H9 (cell line): ENCODE results near the gene LRFN3. TPM values are rescaled to one million over a fixed set of nuclear protein-coding genes. Genes with fewer than 3 reads are reported as not detected.
"Not testable (repeated sequence)": the region's sequence is repeated elsewhere in the genome, so short reads cannot be mapped to it uniquely, and the experiment has no call there.

Experiments
- DNase-seq: peaks from one replicate; pipeline ENCODE4 v3.0.0-alpha.2; 2017
- H2AFZ ChIP-seq: one replicate; pipeline ENCODE4 v1.6.1; 2013; ENCODE audit warnings: mild to moderate bottlenecking, low read length, control low read depth, moderate library complexity
- H2AK5ac ChIP-seq: 2 replicates; pipeline ENCODE4 v1.6.1; 2013; ENCODE audit warnings: low read length, control low read depth, mixed read lengths; ENCODE audit not compliant: insufficient read length
- H2BK120ac ChIP-seq: one replicate; pipeline ENCODE4 v1.6.1; 2013; ENCODE audit warnings: low read depth, mild to moderate bottlenecking, low read length, control low read depth, inconsistent platforms; ENCODE audit not compliant: poor library complexity, severe bottlenecking
- H2BK12ac ChIP-seq: 2 replicates; pipeline ENCODE4 v1.6.1; 2013; ENCODE audit warnings: low read length, control low read depth, mixed read lengths, low read depth; ENCODE audit not compliant: insufficient read length
- H2BK15ac ChIP-seq: 2 replicates; pipeline ENCODE4 v1.6.1; 2013; ENCODE audit warnings: low read depth, low read length, control low read depth
- H2BK20ac ChIP-seq: one replicate; pipeline ENCODE4 v1.6.1; 2013; ENCODE audit warnings: low read depth, mild to moderate bottlenecking, low read length, control low read depth, inconsistent platforms; ENCODE audit not compliant: poor library complexity, severe bottlenecking
- H2BK5ac ChIP-seq: 2 replicates; pipeline ENCODE4 v1.6.1; 2013; ENCODE audit warnings: low read length, control low read depth, mixed read lengths; ENCODE audit not compliant: insufficient read length
- H3K14ac ChIP-seq: 2 replicates; pipeline ENCODE4 v1.6.1; 2013; ENCODE audit warnings: low read length, control low read depth; ENCODE audit not compliant: insufficient read depth
- H3K18ac ChIP-seq: 2 replicates; pipeline ENCODE4 v1.6.1; 2013; ENCODE audit warnings: low read depth, mild to moderate bottlenecking, mixed read lengths, low read length, control low read depth; ENCODE audit not compliant: insufficient read length
- H3K23ac ChIP-seq: 2 replicates; pipeline ENCODE4 v1.6.1; 2013; ENCODE audit warnings: low read length, control low read depth, mixed read lengths, low read depth; ENCODE audit not compliant: insufficient read length
- H3K23me2 ChIP-seq: 2 replicates; pipeline ENCODE4 v1.6.1; 2013; ENCODE audit warnings: low read depth, mild to moderate bottlenecking, mixed read lengths, low read length, control low read depth; ENCODE audit not compliant: insufficient read length, poor library complexity, severe bottlenecking
- H3K27ac ChIP-seq: 2 replicates; pipeline ENCODE4 v1.5.1; 2013; ENCODE audit warnings: low read length, control low read depth, mixed read lengths, low read depth; ENCODE audit not compliant: insufficient read length
- H3K27me3 ChIP-seq: 2 replicates; pipeline ENCODE4 v1.6.1; 2013; ENCODE audit warnings: low read length, control low read depth, inconsistent platforms; ENCODE audit not compliant: insufficient read depth
- H3K4ac ChIP-seq: 2 replicates; pipeline ENCODE4 v1.6.1; 2013; ENCODE audit warnings: low read depth, mild to moderate bottlenecking, control low read depth, inconsistent platforms, low read length, moderate library complexity
- H3K4me1 ChIP-seq: 2 replicates; pipeline ENCODE4 v1.6.1; 2013; ENCODE audit warnings: low read length, control low read depth, inconsistent platforms; ENCODE audit not compliant: insufficient read depth
- H3K4me2 ChIP-seq: 2 replicates; pipeline ENCODE4 v1.6.1; 2013; ENCODE audit warnings: low read length, control low read depth, mixed read lengths; ENCODE audit not compliant: insufficient read length, insufficient read depth
- H3K56ac ChIP-seq: 2 replicates; pipeline ENCODE4 v1.6.1; 2013; ENCODE audit warnings: low read depth, mild to moderate bottlenecking, mixed read lengths, low read length, control low read depth; ENCODE audit not compliant: insufficient read length
- H3K79me1 ChIP-seq: 2 replicates; pipeline ENCODE4 v1.6.1; 2013; ENCODE audit warnings: low read depth, mild to moderate bottlenecking, moderate library complexity, low read length, control low read depth, inconsistent platforms; ENCODE audit not compliant: insufficient read depth, poor library complexity, severe bottlenecking
- H3K79me2 ChIP-seq: 2 replicates; pipeline ENCODE4 v1.6.1; 2013; ENCODE audit warnings: low read length, control low read depth, inconsistent platforms; ENCODE audit not compliant: insufficient read depth
- H3K9ac ChIP-seq: 2 replicates; pipeline ENCODE4 v1.6.1; 2013; ENCODE audit warnings: low read length, control low read depth, mixed read lengths; ENCODE audit not compliant: insufficient read length; ENCODE audit errors: extremely low read depth
- H3K9me3 ChIP-seq: one replicate; pipeline ENCODE4 v1.6.1; 2013; ENCODE audit warnings: low read depth, low read length, inconsistent platforms; ENCODE audit not compliant: control insufficient read depth
- H3T11ph ChIP-seq: one replicate; pipeline ENCODE4 v1.6.1; 2013; ENCODE audit warnings: mild to moderate bottlenecking, low read length, control low read depth, inconsistent platforms
- H4K20me1 ChIP-seq: one replicate; pipeline ENCODE4 v1.6.1; 2013; ENCODE audit not compliant: control insufficient read depth, insufficient read length, insufficient read depth
- H4K5ac ChIP-seq: 2 replicates; pipeline ENCODE4 v1.6.1; 2013; ENCODE audit warnings: low read depth, mild to moderate bottlenecking, mixed read lengths, low read length, control low read depth; ENCODE audit not compliant: insufficient read length
- H4K8ac ChIP-seq: replicated peaks from 2 replicates; pipeline ENCODE4 v1.6.1; 2013; ENCODE audit warnings: low read length, control low read depth, mixed read lengths, low read depth; ENCODE audit not compliant: insufficient read length
- H4K91ac ChIP-seq: 2 replicates; pipeline ENCODE4 v1.6.1; 2013; ENCODE audit warnings: low read depth, mild to moderate bottlenecking, moderate library complexity, mixed read lengths, low read length, control low read depth; ENCODE audit not compliant: insufficient read length
- H3K27ac Mint-ChIP-seq, 3 experiments: 2 replicates in 2 of 3; 3 replicates in 1 of 3; pipeline ENCODE4 v1.8.0; 2020 to 2021; ENCODE audit warnings: mixed read lengths in 3 of 3, mild to moderate bottlenecking in 1 of 3, moderate library complexity in 1 of 3
- H3K27me3 Mint-ChIP-seq: 2 replicates; pipeline ENCODE4 v1.8.0; 2021; ENCODE audit warnings: low read depth, mild to moderate bottlenecking, moderate library complexity, mixed read lengths
- H3K36me3 Mint-ChIP-seq, 3 experiments: 2 replicates in 2 of 3; 3 replicates in 1 of 3; pipeline ENCODE4 v1.8.0; 2020 to 2021; ENCODE audit warnings: low read depth in 3 of 3, mixed read lengths in 3 of 3; ENCODE audit not compliant: insufficient read depth in 1 of 3
- H3K4me1 Mint-ChIP-seq, 2 experiments: 2 replicates each; pipeline ENCODE4 v1.8.0; 2020; ENCODE audit warnings: mixed read lengths in 2 of 2
- H3K4me3 Mint-ChIP-seq, 2 experiments: 2 replicates in 1 of 2; 3 replicates in 1 of 2; pipeline ENCODE4 v1.8.0; 2020 to 2021; ENCODE audit warnings: mild to moderate bottlenecking in 2 of 2, mixed read lengths in 2 of 2, moderate library complexity in 1 of 2
- H3K9me3 Mint-ChIP-seq, 2 experiments: 2 replicates in 1 of 2; 3 replicates in 1 of 2; pipeline ENCODE4 v1.8.0; 2020; ENCODE audit warnings: mild to moderate bottlenecking in 2 of 2, mixed read lengths in 2 of 2, moderate library complexity in 1 of 2
- WGBS: extraction: QIAGEN DNeasy Blood & Tissue Kit; methylation state at CpG from one replicate; pipeline ENCODE4 v1.1.7; 2013; ENCODE audit warnings: missing lambda C conversion rate, low lambda C conversion rate, mixed read lengths; ENCODE audit not compliant: insufficient read length; ENCODE audit errors: extremely low coverage; 5-methylcytosine and 5-hydroxymethylcytosine counted together
- total RNA-seq: library from RNA; stranded (reverse); gene quantifications from 2 replicates; pipeline ENCODE4 v1.2.1, GENCODE V29; 2021
- TF ChIP-seq, protein P1 (sequence below): fragments of 200-600 bp; sonication (generic); conservative IDR thresholded peaks from 3 replicates; pipeline ENCODE4 v1.8.0; 2021; ENCODE audit warnings: antibody characterized with exemption, mild to moderate bottlenecking

Gene LRFN3
- total RNA-seq, 1 experiment from 2014 or later: 20.5 TPM

GRCh38 chr19:35978832-35979365, 42.7 kb downstream of the LRFN3 start:
- H3K4ac ChIP-seq: no peak overlapping the region
- no peak overlapping the region for H2BK15ac ChIP-seq
- H3K9ac ChIP-seq: no peak overlapping the region
- H3K27ac ChIP-seq: no peak overlapping the region
- no peaks in the 10 kb centered on the region for H3K23me2 ChIP-seq
- no peaks in the 10 kb centered on the region for H3K27me3 ChIP-seq
- no peaks in the 10 kb centered on the region; a peak in 2 of 5 replicates for H3K9me3 Mint-ChIP-seq
- H3K14ac ChIP-seq: no peak overlapping the region; the same call in 1 of the 2 replicates
- DNase-seq: no peak
- no peak overlapping the region for H2BK20ac ChIP-seq
- H2BK12ac ChIP-seq: no peak overlapping the region
- H4K91ac ChIP-seq: no peak overlapping the region
- H3K27ac Mint-ChIP-seq: no peak overlapping the region
- no peak overlapping the region for H2AK5ac ChIP-seq
- H3K4me1 Mint-ChIP-seq: peaks cover 15 to 19% of the 10 kb centered on the region in 2 experiments
- H3K79me1 ChIP-seq: no peaks in the 10 kb centered on the region
- H2BK5ac ChIP-seq: no peak overlapping the region
- peak overlapping the region in 1 of 2 experiments; percentile 42; a peak in 2 of 5 replicates for H3K4me3 Mint-ChIP-seq
- no peaks in the 10 kb centered on the region for H3K36me3 Mint-ChIP-seq
- no peak overlapping the region for H2BK120ac ChIP-seq
- no peak overlapping the region for H3T11ph ChIP-seq
- H2AFZ ChIP-seq: no peak overlapping the region
- H3K18ac ChIP-seq: no peak overlapping the region
- no peak overlapping the region for H3K23ac ChIP-seq
- no peaks in the 10 kb centered on the region for H4K20me1 ChIP-seq
- no peaks in the 10 kb centered on the region for H3K79me2 ChIP-seq
- H3K9me3 ChIP-seq: no peaks in the 10 kb centered on the region
- peaks cover 47% of the 10 kb centered on the region for H3K27me3 Mint-ChIP-seq
- TF ChIP-seq, protein P1, sequence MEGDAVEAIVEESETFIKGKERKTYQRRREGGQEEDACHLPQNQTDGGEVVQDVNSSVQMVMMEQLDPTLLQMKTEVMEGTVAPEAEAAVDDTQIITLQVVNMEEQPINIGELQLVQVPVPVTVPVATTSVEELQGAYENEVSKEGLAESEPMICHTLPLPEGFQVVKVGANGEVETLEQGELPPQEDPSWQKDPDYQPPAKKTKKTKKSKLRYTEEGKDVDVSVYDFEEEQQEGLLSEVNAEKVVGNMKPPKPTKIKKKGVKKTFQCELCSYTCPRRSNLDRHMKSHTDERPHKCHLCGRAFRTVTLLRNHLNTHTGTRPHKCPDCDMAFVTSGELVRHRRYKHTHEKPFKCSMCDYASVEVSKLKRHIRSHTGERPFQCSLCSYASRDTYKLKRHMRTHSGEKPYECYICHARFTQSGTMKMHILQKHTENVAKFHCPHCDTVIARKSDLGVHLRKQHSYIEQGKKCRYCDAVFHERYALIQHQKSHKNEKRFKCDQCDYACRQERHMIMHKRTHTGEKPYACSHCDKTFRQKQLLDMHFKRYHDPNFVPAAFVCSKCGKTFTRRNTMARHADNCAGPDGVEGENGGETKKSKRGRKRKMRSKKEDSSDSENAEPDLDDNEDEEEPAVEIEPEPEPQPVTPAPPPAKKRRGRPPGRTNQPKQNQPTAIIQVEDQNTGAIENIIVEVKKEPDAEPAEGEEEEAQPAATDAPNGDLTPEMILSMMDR: no peak
- WGBS: no CpG with 5 or more reads among the region's 20 CpGs
- H3K4me2 ChIP-seq: no peak overlapping the region
- H3K4me1 ChIP-seq: no peaks in the 10 kb centered on the region
- no peak overlapping the region for H4K5ac ChIP-seq
- H3K56ac ChIP-seq: no peak overlapping the region
- no peak overlapping the region for H4K8ac ChIP-seq

GRCh38 chr19:35980997-35981396, 44.8 kb downstream of the LRFN3 start:
- H3K4me2 ChIP-seq, H3K4ac ChIP-seq, H2BK20ac ChIP-seq, H3K9me3 ChIP-seq, H3K23ac ChIP-seq, H3T11ph ChIP-seq, H3K27ac Mint-ChIP-seq, H2AFZ ChIP-seq, H4K91ac ChIP-seq, H3K27ac ChIP-seq, H4K20me1 ChIP-seq, H3K27me3 ChIP-seq, H2BK120ac ChIP-seq, H2BK5ac ChIP-seq, H3K9ac ChIP-seq, H2BK15ac ChIP-seq, H3K79me1 ChIP-seq, H2BK12ac ChIP-seq, H4K8ac ChIP-seq, H3K9me3 Mint-ChIP-seq, H3K18ac ChIP-seq, H3K36me3 Mint-ChIP-seq, H3K56ac ChIP-seq, H4K5ac ChIP-seq, H3K79me2 ChIP-seq, H3K23me2 ChIP-seq, H2AK5ac ChIP-seq, H3K4me1 ChIP-seq, H3K4me3 Mint-ChIP-seq, DNase-seq, H3K14ac ChIP-seq: not testable (repeated sequence)
- Mint-ChIP-seq H3K27me3 (peaks cover 68% of the 10 kb centered on the region), H3K4me1 (peaks cover 15 to 19% of the 10 kb centered on the region in 2 experiments)
- WGBS: no CpG with 5 or more reads among the region's 4 CpGs
